Hematopoietic multipotent progenitor cell treated with erythropoietin and hydrocortisone succinate and interleukin-3 and kit ligand, for 4 days (in vitro differentiated cells): ENCODE results near the gene CACNA1B.
"Not testable (repeated sequence)": the region's sequence is repeated elsewhere in the genome, so short reads cannot be mapped to it uniquely, and the experiment has no call there.

Source experiments
- DNase-seq: peaks from one replicate; pipeline ENCODE4 v3.0.0-alpha.2; 2015

The CACNA1B gene

DNA sequence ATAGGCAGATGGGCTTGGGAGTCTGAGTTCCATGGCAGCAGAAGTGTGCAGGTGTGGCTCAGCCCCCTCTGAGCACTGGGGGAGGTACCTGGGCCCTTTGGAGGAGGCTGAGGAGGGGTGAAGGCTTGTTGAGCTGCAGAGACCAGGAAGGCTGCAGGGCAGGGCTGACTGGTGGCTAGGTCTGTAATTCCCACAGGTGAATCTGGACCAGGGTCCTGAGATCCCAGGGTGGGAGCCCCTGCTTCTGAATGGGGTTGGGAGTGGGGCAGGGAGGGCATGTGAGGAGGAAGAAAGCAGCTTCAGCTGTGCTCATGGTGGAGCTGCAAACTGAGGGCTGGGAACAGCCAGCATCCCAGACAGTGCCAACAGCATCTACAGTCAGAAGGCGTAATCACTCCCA is 111.1 kb downstream of the CACNA1B start:
- DNase-seq: no peak

DNA sequence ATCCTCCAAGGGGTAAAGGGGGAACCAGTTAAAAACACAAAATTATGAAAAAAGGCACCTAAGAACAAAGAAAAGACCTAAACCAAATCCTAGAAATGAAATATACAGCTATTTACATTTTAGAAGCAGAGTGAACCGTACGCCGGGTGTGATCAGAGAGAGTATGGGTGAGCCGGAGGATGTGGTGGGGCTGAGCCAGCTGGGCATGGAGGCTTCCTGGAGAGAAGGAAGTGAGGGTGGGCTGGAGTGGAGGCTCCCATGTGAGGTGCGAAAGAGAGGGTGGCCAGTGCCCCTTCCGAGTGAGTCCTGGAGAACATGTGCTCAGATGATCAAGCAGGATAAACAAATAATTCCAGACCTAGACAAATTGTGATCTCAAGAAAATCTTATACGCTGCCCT is 111.6 kb downstream of the CACNA1B start:
- no peak for DNase-seq

DNA sequence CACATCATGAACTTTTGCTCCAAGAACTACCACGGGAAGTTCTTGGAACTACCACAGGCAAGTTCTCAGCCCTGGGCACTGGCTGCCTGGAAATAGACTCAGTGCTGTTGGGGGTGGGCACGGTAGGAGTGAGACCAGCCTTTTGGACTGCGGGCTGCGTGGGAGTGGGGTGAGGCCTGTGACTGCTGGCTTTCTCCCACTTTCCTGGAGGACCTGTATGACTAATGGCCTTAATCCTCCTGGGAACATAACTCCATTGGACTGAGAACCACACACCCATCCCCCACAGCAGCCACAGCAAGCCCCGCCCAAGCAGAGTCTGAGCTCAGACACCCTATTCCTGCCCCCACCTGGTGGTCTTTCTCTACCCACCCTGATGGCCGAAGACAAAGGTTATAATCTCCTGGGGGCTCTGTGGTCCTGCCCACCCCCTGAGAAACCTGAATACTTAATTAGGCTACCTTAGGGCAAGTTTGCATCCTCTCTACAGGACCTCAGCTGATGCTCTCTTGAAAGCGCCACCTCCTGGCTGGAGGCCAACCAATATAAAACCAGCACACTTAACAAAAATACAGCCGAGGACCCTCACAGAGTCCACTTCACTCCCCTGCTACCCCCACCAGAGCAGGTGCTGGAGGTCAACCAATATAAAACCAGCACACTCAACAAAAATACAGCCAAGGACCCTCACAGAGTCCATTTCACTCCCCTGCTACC is 112.6 kb downstream of the CACNA1B start:
- DNase-seq: no peak

DNA sequence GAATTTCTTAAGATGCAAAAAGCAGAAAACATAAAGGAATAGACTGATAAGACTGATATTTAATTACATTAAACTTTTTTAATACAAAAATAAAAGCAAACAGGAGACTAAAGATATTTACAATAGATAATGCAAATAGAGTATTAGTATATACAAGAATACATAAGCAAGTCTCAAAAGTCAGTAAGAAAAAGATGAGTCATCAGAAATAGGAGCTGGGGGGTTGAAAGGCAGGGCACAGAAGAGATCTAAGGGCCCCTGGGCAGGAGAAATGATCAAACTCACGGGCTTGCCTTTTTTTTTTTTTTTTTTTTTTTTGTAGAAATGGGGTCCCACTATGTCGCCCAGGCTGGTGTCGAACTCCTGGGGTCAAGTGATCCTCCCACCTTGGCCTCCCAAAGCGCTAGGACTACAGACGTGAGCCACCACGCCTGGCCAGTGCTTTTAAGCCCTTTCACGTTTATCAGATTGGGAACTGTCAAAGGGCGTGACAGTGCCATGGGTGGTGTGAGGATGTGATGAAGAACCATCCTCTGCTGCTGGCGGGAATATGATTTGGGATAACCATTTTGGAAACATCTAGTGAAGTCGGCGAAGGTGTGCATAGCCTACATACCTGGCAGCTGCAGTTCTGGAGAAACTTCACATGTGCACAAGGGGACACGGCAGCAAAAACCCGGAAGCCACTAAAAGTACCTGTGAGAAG is 126.1 kb downstream of the CACNA1B start:
- DNase-seq: no peak

DNA sequence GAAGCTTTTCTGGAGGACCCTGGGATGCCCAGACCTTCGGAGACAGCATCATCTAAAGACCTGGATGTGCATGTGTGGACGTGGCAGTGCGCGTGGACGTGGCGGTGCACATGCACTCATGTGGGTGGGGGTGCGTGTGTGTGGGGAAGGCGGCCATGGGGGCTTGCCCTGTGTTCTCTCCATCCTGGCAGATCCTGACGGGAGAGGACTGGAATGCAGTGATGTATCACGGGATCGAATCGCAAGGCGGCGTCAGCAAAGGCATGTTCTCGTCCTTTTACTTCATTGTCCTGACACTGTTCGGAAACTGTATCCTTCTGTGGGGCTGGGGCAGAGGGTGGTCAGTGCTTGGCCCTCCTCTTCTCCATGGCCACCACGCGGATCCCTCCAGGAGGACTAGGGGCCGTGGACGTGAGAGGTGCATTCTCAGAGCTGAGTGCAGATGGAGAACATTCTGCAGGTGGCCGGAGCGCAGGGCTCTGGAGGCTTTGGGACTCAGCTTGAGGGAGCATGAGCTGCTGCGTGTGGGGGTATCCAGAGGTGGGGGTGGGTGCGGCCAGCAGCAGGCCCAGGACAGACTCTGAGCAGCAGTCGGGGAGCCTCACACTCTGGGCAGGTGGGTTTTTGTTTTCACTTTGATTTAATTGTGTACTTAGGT is 129.1 kb downstream of the CACNA1B start:
- no peak for DNase-seq

DNA sequence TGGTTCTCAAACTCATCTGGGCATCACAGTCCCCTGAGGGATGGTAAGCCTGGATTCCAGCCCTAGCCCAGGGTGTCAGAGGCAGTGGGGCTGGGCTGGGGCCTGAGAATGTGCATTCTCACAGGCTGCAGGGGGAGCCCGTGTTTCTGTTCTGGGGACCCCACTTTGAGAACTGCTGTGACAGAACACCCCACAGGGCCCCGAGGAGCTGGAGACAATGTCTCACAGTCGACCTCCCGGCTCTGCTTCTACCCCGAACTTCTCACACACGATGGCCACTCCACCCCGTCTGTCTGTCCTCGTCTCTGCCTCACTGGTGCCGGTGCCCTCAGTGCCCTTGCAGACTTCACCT is 130.0 kb downstream of the CACNA1B start:
- no peak for DNase-seq

DNA sequence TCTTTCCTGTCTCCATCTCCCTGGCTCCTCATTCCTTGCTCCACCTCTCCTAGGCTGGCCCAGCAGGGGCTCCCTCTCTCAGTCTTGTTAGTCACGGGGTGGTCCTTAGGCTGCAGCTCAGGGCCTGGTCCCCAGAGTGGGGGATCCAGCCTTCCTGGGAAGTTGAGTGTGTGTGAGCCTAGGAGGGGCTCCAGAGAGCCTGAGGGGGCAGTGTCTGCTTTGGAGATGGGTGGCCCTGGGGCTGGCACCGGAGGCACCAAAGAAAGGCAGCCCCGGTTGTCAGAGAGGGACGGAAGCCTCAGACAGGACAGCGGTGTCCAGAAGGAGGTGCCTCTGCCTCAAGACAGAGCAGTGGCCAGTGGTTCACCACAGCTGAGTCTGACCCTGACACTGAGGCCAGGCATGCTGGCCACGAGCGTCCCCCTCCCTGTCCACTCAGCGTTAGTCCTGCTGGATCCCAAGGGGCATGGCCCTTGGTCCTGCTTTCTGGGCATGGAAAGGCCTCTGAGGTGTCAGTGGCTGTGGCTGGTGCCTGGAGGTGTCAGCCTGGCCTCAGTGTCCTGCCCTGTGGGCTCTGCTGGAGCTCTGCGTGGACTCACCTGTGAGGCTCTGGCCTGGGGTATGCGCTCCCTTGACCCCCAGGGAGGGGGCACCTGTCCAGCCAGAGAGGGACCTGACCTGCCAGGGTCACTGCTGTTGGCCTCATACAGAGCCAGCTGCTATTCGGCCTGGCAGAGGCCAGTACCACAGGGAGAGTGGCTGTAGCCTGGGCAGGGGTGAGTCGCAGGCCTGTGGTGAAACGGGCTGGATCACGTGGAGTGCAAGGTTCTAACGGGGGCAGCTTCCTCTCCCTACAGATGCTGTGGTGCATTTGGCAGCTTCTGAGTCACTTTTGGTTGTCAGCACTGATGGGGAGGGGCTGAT is 130.6 kb downstream of the CACNA1B start:
- DNase-seq: no peak

DNA sequence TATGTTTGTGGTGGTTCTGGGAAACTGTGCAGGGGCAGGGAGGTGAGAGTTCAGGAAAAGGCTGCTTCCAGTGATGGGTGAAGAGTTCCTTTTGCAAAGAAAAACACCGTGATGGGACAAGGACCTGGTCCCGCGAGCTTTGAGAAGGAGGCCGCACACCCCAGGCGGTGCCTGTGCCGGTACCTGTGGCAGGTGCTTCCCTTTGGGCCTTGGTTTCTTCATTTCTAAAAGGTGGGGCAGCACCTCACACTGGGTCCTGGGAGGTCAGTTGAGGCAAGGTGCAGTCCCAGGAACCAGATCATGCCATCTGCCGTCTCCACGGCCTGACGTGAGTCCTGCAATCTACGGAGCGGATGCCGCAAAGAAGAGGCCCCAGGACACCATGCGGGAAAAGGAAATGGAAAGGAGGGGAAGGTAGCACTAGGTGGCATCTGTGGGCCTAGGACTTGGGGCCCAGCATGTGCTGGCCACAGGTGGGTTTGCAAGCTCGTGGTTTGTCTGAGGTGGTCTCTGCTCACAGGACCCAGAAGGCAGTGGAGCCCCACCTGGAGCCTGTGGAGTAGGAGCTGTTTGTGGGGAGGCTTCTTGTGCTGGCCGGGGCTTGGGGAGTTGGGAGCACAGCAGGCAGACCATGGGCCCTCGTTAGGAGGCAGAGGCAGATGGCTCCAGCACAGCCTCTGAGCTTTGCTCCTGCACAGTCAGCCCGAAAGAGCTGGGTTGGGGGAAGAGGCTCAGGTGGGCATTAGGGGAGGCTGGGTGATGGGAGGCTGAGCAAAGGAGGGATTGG is 131.6 kb downstream of the CACNA1B start:
- no peak for DNase-seq

DNA sequence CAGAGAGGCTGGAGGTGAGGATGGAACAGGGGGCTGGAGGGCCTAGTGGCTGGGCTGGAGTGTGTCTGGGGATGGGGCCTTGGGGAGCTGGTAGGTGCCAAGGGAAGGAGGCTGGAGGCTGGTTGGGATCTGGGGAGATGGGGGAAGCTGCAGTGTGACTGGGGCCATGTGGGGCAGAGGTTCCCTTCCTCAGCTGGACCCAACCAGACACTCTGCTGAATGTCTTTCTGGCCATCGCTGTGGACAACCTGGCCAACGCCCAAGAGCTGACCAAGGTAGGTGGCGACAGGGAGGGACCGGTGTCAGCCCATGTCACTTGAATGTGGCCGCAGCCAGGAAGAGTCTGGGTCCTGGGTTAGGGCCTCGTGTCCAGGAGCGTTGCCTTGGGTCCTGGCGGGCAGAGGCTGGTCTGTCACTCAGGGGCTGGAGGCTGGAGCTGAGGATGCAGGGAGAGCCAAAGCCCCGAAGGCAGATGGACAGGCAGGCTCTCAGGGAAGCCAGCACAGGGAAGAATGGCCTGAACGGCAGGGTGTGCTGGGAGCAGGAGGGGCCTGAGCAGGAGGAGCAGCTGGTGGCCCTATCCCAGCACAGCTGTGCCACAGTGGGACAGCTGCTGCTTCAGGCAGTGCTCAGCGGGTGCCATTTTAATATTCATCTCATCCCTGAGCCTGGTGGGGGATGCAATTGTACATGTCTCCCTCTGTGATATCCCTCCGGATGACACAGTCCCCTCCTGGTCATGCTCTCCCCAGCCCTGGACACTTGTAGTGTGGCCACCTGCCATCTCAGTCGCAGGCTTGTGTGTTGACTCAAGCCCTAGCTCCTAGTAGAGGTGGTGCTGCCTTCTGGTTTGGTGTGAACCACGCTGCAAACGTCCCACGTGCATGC is 132.5 kb downstream of the CACNA1B start:
- DNase-seq: no peak

DNA sequence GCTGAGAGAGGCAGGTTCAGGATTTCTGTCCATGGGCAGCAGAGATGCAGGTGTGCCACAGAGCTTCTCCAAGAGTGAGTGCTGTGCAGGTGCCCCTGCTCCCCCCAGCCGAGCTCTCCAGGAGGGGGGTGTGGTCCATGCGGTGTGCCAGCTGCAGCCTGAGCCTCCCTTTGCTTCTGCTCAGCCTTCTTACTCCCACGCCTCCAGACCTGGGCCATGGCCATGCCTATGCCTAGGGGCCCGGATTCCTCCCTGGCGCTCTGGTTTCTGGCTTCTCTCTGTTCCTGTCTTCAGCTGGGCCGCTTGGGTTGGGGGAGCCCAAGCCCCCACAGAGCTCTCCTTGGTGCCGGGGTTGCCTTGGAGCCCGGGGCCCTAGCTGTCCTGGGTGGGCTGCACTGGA is 133.3 kb downstream of the CACNA1B start:
- DNase-seq: no peak

DNA sequence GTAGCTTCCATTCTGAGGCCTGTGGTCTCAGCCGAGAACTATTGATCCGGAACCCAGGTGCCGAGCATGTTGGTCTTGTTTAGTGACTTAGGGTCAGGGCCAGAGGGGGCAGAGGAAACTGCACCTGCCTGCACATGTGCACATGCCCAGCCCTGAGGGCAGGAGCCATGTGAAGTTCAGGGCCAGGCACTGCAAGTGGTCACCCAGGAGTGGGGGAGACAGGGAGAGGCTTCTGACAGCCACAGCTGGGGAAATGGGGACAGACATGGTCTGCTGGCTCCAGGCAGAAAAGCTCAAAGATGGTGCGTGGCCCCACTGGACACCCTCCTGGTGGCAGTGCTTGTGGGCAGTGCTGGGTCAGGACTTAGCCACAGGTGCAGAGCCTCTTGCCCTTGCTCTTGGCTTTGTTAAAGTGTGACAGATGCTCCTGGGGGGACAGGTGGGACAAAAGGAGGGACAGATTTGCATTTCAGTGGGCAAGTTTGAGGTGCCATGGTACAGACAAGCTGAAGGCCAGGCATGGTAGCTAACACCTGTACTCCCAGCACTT is 134.4 kb downstream of the CACNA1B start:
- DNase-seq: no peak

DNA sequence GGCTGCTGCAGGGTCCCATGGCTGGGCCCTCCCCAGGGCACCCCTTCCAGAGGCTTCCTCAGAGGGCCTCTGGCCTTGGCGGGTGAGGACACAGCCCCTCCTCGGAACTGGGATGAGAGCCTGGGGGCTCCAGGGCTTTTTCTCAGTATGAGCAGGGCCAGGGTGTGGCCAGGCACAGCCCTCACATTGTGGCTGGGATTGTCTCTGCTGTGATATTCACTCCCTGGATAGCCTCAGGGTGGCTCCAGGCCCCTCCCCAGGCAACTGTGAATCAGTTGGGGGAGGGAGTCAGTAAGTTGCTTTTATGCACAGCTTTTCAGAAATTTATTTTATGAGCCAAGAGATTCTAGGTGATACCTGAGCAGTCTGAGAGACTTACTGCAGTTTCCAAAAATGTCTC is 135.7 kb downstream of the CACNA1B start:
- DNase-seq: no peak

DNA sequence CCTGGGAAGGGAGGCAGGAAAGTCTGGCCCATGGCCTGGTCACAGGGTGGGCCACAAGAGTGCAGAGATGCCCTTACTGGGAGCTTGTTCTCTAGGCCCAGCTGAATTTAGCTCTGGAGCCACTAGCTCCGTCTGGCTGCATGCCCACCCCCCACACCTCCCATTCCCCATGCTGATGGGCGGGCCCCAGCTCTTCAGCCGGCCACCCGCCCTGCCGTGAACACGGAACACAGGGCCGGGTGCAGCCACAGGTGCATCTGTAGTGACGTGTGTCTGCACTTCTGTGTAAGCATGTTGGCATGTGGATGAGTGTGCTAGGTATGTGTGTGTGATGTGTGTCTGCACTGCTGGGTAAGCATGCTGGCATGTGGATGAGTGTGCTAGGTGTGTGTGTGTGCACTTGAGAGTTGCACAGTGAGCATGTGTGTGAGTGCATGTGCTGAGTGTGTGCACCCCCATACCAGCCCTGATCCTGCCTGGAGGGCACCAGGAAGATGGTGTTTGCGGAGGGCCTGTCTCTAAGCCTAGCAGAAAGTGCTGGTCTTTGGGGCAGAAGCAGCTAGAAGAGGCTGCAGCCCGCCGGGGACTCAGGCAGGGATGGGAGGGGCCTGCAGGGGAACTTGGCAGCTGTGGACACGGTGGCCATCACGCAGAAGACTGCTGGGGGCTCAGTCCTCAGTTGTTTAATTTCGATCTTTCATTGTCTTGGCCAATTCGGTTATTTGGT is 136.4 kb downstream of the CACNA1B start:
- DNase-seq: no peak

DNA sequence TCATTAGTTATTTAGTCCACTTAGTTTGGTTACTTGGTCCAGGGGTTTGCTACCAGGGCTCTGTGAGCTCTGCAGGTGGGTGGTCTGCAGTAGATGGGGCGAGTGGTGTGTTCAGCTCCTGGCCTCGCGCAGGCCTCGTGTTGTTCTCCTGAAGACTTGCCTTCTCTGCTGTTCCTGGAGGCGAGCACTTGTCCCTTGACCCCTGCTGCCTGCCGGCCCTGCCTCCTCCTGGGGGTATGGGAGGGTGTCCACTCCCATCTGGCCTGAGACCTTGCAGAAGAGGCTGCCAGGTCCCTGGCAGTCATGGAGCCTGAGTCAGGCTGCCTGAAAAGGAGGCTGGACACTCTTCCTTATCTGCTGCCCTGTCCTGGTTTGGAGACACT is 137.0 kb downstream of the CACNA1B start:
- DNase-seq: no peak

DNA sequence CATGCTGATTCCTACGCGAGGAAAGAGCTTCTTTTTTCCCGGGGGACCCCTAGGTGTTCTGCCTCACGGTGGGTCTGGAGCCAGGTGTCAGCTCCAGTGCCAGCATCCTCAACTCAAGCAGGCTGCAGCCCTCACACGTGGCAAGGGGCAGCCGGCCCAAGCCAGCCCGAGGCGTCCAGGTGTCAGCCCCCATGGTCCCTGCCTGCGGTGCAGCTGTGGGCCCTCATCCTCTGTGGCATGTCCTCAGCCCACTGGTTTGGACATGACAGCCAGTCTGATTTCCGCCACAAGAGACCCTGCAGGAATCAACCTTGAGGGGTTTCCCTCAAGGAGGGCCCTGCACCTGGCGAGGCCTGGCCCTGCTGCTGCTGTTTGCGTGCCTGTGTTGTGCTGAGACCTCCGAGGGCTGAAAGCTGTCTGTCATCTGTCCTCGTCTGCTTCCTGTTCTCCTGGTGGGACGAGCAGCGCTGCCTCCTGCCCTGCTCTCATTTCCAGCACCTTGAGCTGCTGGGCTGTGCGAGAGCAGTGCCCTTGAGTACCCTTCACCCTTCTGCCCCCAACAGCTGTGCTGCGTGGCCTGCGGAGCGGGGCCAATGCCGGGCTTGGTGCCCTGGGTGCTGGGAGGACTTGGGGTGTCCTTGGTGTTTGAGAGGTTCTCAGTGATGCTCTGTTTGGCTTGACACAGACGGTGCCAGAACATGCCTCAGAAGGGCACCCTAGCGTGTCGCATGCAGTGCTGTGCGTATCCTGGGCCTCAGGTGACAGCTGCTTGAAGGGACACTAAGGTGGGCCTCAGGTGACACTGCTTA is 137.6 kb downstream of the CACNA1B start:
- no peak for DNase-seq

DNA sequence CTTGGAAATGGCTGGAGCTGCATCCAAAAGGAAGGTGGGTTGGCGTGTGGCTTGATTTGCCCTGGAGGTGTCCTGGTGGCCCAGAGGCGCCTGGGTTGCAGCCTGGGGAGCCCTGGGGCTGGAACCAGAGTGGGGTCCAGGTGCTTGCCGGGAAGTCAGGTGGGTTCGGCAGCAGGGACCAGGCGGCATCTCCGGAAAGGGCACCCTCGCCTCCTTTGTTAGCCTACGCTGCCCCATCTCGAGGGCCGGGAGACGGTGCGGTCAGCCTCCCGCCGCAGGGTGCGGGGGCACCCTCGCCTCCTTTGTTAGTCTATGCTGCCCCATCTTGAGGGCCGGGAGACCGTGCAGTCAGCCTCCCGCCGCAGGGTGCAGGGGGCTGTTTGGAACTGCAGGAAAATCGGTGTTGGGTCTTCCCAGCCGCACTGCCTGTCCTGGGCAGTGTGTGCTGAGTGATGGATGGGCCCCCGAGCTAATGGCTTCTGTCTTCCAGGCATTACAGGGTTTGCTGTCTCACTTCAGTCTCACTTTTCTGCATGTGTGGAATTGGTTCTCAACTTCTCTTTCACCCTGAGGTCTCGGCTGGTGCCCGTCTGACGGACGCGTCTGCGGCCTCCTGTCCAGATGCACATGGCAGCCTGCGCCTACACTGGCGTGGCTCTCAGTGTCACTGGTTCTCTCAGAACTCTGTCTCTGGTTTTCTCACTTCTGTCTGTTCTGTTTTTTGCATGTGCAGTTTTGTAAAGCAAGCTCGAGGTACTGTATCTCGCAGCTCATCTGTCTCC is 139.0 kb downstream of the CACNA1B start:
- no peak for DNase-seq

DNA sequence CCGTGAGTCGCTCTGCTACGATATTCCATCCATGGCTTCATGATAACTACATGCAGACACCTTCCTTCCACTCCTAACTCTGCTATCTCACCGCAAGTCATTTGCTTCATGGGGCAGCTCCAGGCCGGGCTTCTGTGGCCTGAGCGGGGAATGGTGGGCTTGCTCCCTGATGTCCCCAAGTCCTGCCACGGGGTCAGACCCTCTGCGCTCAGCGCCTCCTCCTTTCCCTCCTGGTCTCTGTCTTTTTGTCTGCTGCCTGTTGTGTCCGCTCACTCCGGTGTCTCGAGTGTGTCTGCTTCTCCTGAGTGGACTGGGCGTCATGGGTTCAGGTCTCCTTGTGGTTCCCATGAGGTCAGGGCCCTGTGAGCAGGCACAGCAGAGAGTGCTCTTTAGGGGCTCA is 139.6 kb downstream of the CACNA1B start:
- DNase-seq: no peak

DNA sequence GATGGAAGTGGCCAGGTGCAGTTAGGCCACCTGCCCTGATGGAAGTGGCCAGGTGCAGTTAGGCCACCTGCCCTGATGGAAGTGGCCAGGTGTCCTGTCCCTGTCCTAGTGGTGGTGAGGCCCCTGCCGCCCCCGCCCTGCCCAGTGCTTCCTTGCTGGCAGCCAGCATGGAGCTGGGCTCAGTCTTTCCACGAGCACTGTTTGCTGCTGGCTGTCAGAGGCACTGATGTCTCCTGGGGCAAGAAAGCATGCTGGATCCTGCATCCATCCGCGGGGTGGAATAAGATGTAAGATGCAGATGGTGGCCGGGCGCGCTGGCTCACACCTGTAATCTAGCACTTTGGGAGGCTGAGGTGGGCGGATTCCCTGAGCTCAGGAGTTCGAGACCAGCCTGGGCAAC is 141.9 kb downstream of the CACNA1B start:
- not testable (repeated sequence) for DNase-seq
